SK-N-SH (cell line): Measurements from ENCODE around the gene RPS6KA2. TPM values are rescaled to one million over a fixed set of nuclear protein-coding genes. Genes with fewer than 3 reads are reported as not detected.

Experiments used
- CTCF ChIA-PET: fragments of 300-600, 350-600 bp; formaldehyde crosslinking; extraction: SDS; loops from one replicate; lab custom pipeline; 2021; lab: Yijun Ruan, JAX
- POLR2A ChIA-PET: fragments of 350-600 bp; sonication (Branson Sonifier 250); formaldehyde crosslinking; extraction: SDS; loops from one replicate; lab custom pipeline; 2020; ENCODE audit warnings: antibody characterized with exemption, inconsistent platforms; lab: Yijun Ruan, JAX
- DNase-seq: peaks from one replicate; pipeline ENCODE4 v3.0.0; 2012
- H2AFZ ChIP-seq: fragments of 200-600 bp; sonication (generic); 2 replicates; pipeline ENCODE4 v1.8.1; 2016; ENCODE audit warnings: antibody characterized with exemption, mild to moderate bottlenecking, low read depth
- H3F3A ChIP-seq: fragments of 200-600 bp; sonication (generic); replicated peaks from 2 replicates; pipeline ENCODE3; 2016; ENCODE audit warnings: antibody characterized with exemption, mild to moderate bottlenecking; ENCODE audit not compliant: insufficient read depth
- H3K27ac ChIP-seq, 2 experiments: fragments of 200-500 bp in 1 of 2; fragments of 200-600 bp in 1 of 2; sonication (Bioruptor generic) in 1 of 2; sonication (generic), shearing (Covaris generic) in 1 of 2; 2 replicates each; pipeline versions ENCODE4 v1.5.1 to v1.6.1; 2014 to 2016; ENCODE audit warnings: low read depth in 2 of 2, inconsistent platforms in 1 of 2, low read length in 1 of 2, mild to moderate bottlenecking in 1 of 2, mixed read lengths in 1 of 2
- H3K27me3 ChIP-seq: fragments of 200-600 bp; sonication (generic), shearing (Covaris generic); 2 replicates; pipeline ENCODE4 v1.6.1; 2016; ENCODE audit warnings: mixed run types; ENCODE audit not compliant: insufficient read depth
- H3K36me3 ChIP-seq, 2 experiments: fragments of 200-500 bp in 1 of 2; fragments of 200-600 bp in 1 of 2; sonication (Bioruptor generic) in 1 of 2; sonication (generic) in 1 of 2; replicated peaks in 1 of 2; 2 replicates each; pipeline versions ENCODE3 to v1.5.1; 2014 to 2016; ENCODE audit warnings: low read length in 1 of 2, mild to moderate bottlenecking in 1 of 2; ENCODE audit not compliant: insufficient read depth in 2 of 2, control insufficient read depth in 1 of 2
- H3K4me1 ChIP-seq, 2 experiments: fragments of 200-500 bp in 1 of 2; fragments of 200-600 bp in 1 of 2; sonication (Bioruptor generic) in 1 of 2; sonication (generic), shearing (Covaris generic) in 1 of 2; 2 replicates each; pipeline versions ENCODE4 v1.5.1 to v1.6.1; 2014 to 2016; ENCODE audit warnings: low read depth in 1 of 2, low read length in 1 of 2, mixed run types in 1 of 2; ENCODE audit not compliant: insufficient read depth in 2 of 2, control insufficient read depth in 1 of 2
- H3K4me2 ChIP-seq: fragments of 200-600 bp; sonication (generic), shearing (Covaris generic); 2 replicates; pipeline ENCODE4 v1.6.1; 2017; ENCODE audit warnings: mixed run types
- H3K4me3 ChIP-seq, 2 experiments: fragments of 200-500 bp in 1 of 2; fragments of 200-600 bp in 1 of 2; sonication (Bioruptor generic) in 1 of 2; sonication (generic), shearing (Covaris generic) in 1 of 2; 2 replicates each; pipeline versions ENCODE4 v1.5.1 to v1.8.1; 2014 to 2016; ENCODE audit warnings: low read depth in 2 of 2, inconsistent platforms in 1 of 2, low read length in 1 of 2, mild to moderate bottlenecking in 1 of 2, mixed read lengths in 1 of 2, moderate library complexity in 1 of 2
- H3K79me2 ChIP-seq: fragments of 200-600 bp; sonication (generic); 2 replicates; pipeline ENCODE4 v1.8.1; 2017; ENCODE audit warnings: mild to moderate bottlenecking; ENCODE audit not compliant: insufficient read depth
- H3K9ac ChIP-seq: fragments of 200-600 bp; sonication (generic); 2 replicates; pipeline ENCODE4 v1.6.1; 2017; ENCODE audit warnings: mixed run types
- H3K9me2 ChIP-seq: fragments of 200-600 bp; sonication (generic); 2 replicates; pipeline ENCODE4 v1.6.1; 2017; ENCODE audit warnings: mixed run types
- H3K9me3 ChIP-seq: fragments of 200-600 bp; sonication (generic); 2 replicates; pipeline ENCODE4 v1.6.1; 2017; ENCODE audit warnings: mixed run types, mild to moderate bottlenecking, moderate library complexity
- H4K20me1 ChIP-seq: fragments of 200-600 bp; sonication (generic); 2 replicates; pipeline ENCODE4 v1.6.1; 2017; ENCODE audit warnings: mild to moderate bottlenecking, mixed run types; ENCODE audit not compliant: insufficient read depth
- ELF1 ChIP-seq: IDR thresholded peaks from 2 replicates; pipeline ENCODE4 v1.4.0; 2012
- FOXJ3 ChIP-seq: sonication (generic); formaldehyde crosslinking; IDR thresholded peaks from 2 replicates; pipeline ENCODE4 v1.5.1; 2020; ENCODE audit warnings: mild to moderate bottlenecking, missing genetic modification reagents
- GABPA ChIP-seq: IDR thresholded peaks from 2 replicates; pipeline ENCODE4 v1.4.0; 2012; ENCODE audit warnings: low read depth, mild to moderate bottlenecking
- JUND ChIP-seq: IDR thresholded peaks from 2 replicates; pipeline ENCODE4 v1.4.0; 2012
- MXI1 ChIP-seq: IDR thresholded peaks from 2 replicates; pipeline ENCODE4 v1.6.1; 2012; ENCODE audit warnings: mild to moderate bottlenecking, low read depth, low read length, improper control_type of control experiment
- RCOR1 ChIP-seq: fragments of 150-350 bp; IDR thresholded peaks from 2 replicates; pipeline ENCODE4 v1.6.1; 2017; ENCODE audit warnings: antibody characterized with exemption, low read length
- TCF12 ChIP-seq: IDR thresholded peaks from 2 replicates; pipeline ENCODE4 v1.4.0; 2012
- YY1 ChIP-seq: IDR thresholded peaks from 2 replicates; pipeline ENCODE4 v1.4.0; 2012; ENCODE audit warnings: low read depth, mild to moderate bottlenecking
- WGBS: methylation state at CpG from one replicate; pipeline ENCODE4 v1.1.6; 2017; ENCODE audit warnings: low lambda C conversion rate; 5-methylcytosine and 5-hydroxymethylcytosine counted together
- polyA plus RNA-seq, 3 experiments: library from polyadenylated mRNA; depleted of rRNA; stranded (reverse); fragments of >200 nt; gene quantifications; 2 replicates each; pipeline ENCODE4 v1.2.3, GENCODE V29; 2012
- TF ChIP-seq, protein P1 (sequence below): IDR thresholded peaks from 2 replicates; pipeline ENCODE4; 2012
- TF ChIP-seq, protein P2 (sequence below): fragments of 200-600 bp; sonication (generic); IDR thresholded peaks from 2 replicates; pipeline ENCODE4 v1.6.1; 2017; ENCODE audit warnings: antibody characterized with exemption, mild to moderate bottlenecking, moderate library complexity
- TF ChIP-seq, protein P3 (sequence below): fragments of 150-350 bp; IDR thresholded peaks from 2 replicates; pipeline ENCODE4 v1.6.1; 2017; ENCODE audit warnings: antibody characterized with exemption, low read length, low read depth, borderline replicate concordance

RPS6KA2 gene
- polyA plus RNA-seq, 1 of the 3 experiments (the other 2 are of a cell fraction) = 59.5 TPM

DNA sequence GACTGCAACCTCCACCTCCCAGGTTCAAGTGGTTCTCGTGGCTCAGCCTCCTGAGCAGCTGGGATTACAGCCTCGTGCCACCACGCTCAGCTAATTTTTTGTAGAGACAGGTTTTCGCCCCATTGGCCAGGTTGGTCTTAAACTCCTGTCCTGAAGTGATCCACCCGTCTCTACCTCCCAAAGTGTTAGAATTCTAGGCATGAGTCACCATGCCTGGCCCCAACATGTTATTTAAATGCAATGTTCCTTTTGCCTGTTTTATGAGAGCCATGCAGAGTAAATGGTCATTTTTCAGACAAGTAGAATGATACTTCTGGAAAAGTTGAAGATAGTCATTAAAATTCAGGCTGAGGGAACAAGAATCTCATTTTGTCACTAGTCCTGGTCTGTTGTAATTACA is 43.8 kb upstream of the RPS6KA2 start:
- TF ChIP-seq MXI1 (no peak), GABPA (no peak), RCOR1 (no peak), ELF1 (no peak)
- TF ChIP-seq, protein P1, sequence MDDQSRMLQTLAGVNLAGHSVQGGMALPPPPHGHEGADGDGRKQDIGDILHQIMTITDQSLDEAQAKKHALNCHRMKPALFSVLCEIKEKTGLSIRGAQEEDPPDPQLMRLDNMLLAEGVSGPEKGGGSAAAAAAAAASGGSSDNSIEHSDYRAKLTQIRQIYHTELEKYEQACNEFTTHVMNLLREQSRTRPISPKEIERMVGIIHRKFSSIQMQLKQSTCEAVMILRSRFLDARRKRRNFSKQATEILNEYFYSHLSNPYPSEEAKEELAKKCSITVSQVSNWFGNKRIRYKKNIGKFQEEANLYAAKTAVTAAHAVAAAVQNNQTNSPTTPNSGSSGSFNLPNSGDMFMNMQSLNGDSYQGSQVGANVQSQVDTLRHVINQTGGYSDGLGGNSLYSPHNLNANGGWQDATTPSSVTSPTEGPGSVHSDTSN = no peak
- TF ChIP-seq, protein P2, sequence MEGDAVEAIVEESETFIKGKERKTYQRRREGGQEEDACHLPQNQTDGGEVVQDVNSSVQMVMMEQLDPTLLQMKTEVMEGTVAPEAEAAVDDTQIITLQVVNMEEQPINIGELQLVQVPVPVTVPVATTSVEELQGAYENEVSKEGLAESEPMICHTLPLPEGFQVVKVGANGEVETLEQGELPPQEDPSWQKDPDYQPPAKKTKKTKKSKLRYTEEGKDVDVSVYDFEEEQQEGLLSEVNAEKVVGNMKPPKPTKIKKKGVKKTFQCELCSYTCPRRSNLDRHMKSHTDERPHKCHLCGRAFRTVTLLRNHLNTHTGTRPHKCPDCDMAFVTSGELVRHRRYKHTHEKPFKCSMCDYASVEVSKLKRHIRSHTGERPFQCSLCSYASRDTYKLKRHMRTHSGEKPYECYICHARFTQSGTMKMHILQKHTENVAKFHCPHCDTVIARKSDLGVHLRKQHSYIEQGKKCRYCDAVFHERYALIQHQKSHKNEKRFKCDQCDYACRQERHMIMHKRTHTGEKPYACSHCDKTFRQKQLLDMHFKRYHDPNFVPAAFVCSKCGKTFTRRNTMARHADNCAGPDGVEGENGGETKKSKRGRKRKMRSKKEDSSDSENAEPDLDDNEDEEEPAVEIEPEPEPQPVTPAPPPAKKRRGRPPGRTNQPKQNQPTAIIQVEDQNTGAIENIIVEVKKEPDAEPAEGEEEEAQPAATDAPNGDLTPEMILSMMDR = no peak
- TF ChIP-seq, protein P3, sequence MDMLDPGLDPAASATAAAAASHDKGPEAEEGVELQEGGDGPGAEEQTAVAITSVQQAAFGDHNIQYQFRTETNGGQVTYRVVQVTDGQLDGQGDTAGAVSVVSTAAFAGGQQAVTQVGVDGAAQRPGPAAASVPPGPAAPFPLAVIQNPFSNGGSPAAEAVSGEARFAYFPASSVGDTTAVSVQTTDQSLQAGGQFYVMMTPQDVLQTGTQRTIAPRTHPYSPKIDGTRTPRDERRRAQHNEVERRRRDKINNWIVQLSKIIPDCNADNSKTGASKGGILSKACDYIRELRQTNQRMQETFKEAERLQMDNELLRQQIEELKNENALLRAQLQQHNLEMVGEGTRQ = no peak
- ChIA-PET CTCF (interaction anchor here (1.2 kb wide), 1 partner anchor 9 kb away, joined by 4 read pairs; no protein-coding TSS in a partner anchor), POLR2A (no interaction called here)
- Histone ChIP-seq H3K9ac (no peak overlapping the region), H3K79me2 (no peaks in the 10 kb centered on the region), H3F3A (no peaks in the 10 kb centered on the region), H4K20me1 (no peaks in the 10 kb centered on the region), H3K4me3 (no peak overlapping the region), H3K36me3 (no peaks in the 10 kb centered on the region), H3K27ac (no peak overlapping the region), H3K4me2 (no peak overlapping the region), H3K9me2 (no peaks in the 10 kb centered on the region), H2AFZ (no peak overlapping the region), H3K27me3 (no peaks in the 10 kb centered on the region), H3K9me3 (no peaks in the 10 kb centered on the region), H3K4me1 (peaks cover 0 to 34% of the 10 kb centered on the region in 2 experiments; a peak in 3 of 4 replicates)
- DNase-seq = no peak
- WGBS = 67% methylated on average over 5 of the region's 5 CpGs

DNA sequence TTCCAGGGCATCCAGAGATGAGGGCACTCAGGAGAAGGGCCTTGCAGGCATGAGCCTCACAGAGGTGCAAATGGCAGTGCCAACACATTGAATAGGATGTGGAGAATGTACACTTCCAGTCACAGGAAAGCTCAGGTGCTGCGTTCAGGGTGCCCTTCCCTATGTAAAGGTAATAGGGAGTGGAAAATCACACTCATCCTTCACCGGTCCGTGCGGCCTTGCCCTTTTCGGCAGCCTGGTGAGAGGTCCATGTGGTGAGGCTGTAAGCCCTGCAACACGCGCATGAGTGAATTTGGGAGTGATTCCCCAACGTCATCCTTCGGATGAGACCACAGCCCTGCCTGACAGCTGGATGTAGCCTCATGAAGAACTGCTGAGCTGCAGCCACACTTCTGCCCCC is 43.0 kb upstream of the RPS6KA2 start:
- no peaks in the 10 kb centered on the region for H3F3A ChIP-seq
- H3K79me2 ChIP-seq = no peaks in the 10 kb centered on the region
- 88% methylated on average over 9 of the region's 9 CpGs for WGBS
- H3K36me3 ChIP-seq = no peaks in the 10 kb centered on the region
- TF ChIP-seq YY1 (no peak), JUND (no peak), ELF1 (no peak), FOXJ3 (CRISPR knock-in tag) (no peak), TCF12 (no peak), RCOR1 (no peak)
- no peak overlapping the region for H3K27ac ChIP-seq
- no peaks in the 10 kb centered on the region for H4K20me1 ChIP-seq
- no peak overlapping the region for H3K4me2 ChIP-seq
- no peak overlapping the region for H3K9ac ChIP-seq
- ChIA-PET CTCF (interaction anchor here (1.2 kb wide), 1 partner anchor 8 kb away, joined by 4 read pairs; no protein-coding TSS in a partner anchor), POLR2A (no interaction called here)
- no peak for DNase-seq
- no peaks in the 10 kb centered on the region for H3K9me2 ChIP-seq
- H2AFZ ChIP-seq = no peak overlapping the region
- H3K27me3 ChIP-seq = no peaks in the 10 kb centered on the region
- H3K9me3 ChIP-seq = no peaks in the 10 kb centered on the region
- H3K4me1 ChIP-seq = peaks cover 0 to 34% of the 10 kb centered on the region in 2 experiments; a peak in 3 of 4 replicates
- no peak overlapping the region for H3K4me3 ChIP-seq
